IPS DF 4.7 (cell line): ENCODE data around the gene KCNC2.

Experiments used
- DNase-seq: peaks from one replicate; pipeline ENCODE4 v3.0.0-alpha.2; 2013; ENCODE audit warnings: low spot score; ENCODE audit errors: extremely low read depth

Gene KCNC2

GRCh38 chr12:75162845-75163244, 46.8 kb downstream of the KCNC2 start:
- DNase-seq: no peak

GRCh38 chr12:75161488-75161887, 48.2 kb downstream of the KCNC2 start:
- DNase-seq: no peak

- DNase-seq: no peak
Observed at GRCh38 chr12:75157385-75157784, 52.3 kb downstream of the KCNC2 start.

- no peak for DNase-seq
Observed at GRCh38 chr12:75155962-75156361, 53.7 kb downstream of the KCNC2 start.

GRCh38 chr12:75154388-75154787, 55.3 kb downstream of the KCNC2 start:
- no peak for DNase-seq

GRCh38 chr12:75139196-75139595, 70.4 kb downstream of the KCNC2 start:
- no peak for DNase-seq

GRCh38 chr12:75137896-75138295, 71.7 kb downstream of the KCNC2 start:
- DNase-seq: no peak

GRCh38 chr12:75135026-75135425, 74.6 kb downstream of the KCNC2 start:
- DNase-seq: no peak

- no peak for DNase-seq
Observed at GRCh38 chr12:75130811-75131210, 78.8 kb downstream of the KCNC2 start.

- no peak for DNase-seq
Observed at GRCh38 chr12:75129275-75129674, 80.4 kb downstream of the KCNC2 start.

- DNase-seq: no peak
Observed at GRCh38 chr12:75121036-75121705, 88.5 kb downstream of the KCNC2 start.

GRCh38 chr12:75120311-75120711, 89.3 kb downstream of the KCNC2 start:
- no peak for DNase-seq

- DNase-seq: no peak
Observed at GRCh38 chr12:75116646-75117198, 92.9 kb downstream of the KCNC2 start.

- DNase-seq: no peak
Observed at GRCh38 chr12:75115748-75116147, 93.9 kb downstream of the KCNC2 start.

- no peak for DNase-seq
Observed at GRCh38 chr12:75103822-75104221, 105.8 kb downstream of the KCNC2 start.

- no peak for DNase-seq
Observed at GRCh38 chr12:75101781-75102180, 107.9 kb downstream of the KCNC2 start.

- DNase-seq: no peak
Observed at GRCh38 chr12:75099210-75099609, 110.4 kb downstream of the KCNC2 start.

- DNase-seq: no peak
Observed at GRCh38 chr12:75097003-75097402, 112.6 kb downstream of the KCNC2 start.

- DNase-seq: no peak
Observed at GRCh38 chr12:75087654-75088053, 122.0 kb downstream of the KCNC2 start.

GRCh38 chr12:75086091-75087038, 123.3 kb downstream of the KCNC2 start:
- no peak for DNase-seq

- no peak for DNase-seq
Observed at GRCh38 chr12:75081305-75081704, 128.3 kb downstream of the KCNC2 start.

- DNase-seq: no peak
Observed at GRCh38 chr12:75080582-75080981, 129.1 kb downstream of the KCNC2 start.
